ENCODE measurements around the gene AFAP1L2. TPM values are rescaled to one million over a fixed set of nuclear protein-coding genes. Genes with fewer than 3 reads are reported as not detected.

The AFAP1L2 gene
- total RNA-seq, 1 donor, result 0.18 TPM

DNA sequence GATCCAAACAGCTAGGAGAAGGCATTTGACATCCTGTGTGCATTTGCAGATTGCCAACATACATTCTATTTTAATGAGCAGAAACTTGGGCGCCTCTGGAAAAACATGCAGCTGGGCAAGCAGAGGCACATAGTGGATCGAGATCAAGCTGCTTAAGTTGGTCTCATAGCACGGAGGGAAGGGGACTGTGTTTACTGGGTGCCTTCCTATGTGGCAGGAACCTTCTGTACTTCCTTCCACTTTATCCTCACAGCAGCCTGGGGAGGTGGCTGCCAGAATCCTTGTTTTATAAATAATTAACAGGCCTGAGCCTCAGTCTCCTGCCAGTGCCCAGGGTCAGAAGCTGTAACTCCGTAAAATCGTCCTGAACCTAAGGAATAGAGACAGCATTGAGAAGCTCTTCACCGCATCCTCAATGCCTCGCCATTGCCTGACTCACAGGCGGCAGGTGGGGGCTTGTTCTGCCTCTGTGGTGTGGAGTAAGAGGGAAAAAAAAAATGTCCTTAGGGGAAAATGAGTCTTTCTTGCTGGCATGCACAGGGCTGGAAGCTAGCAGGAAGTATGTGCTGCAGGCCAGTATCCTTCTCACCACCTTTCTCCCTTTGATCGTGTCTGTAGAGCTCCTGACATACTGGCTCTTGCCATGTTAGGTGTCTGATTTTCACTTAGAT lies 159.0 kb downstream of the AFAP1L2 start:
- no peak overlapping the region for H3K4me3 ChIP-seq (ENCODE audit: low read depth, low read length)
- TF ChIP-seq, protein P1, sequence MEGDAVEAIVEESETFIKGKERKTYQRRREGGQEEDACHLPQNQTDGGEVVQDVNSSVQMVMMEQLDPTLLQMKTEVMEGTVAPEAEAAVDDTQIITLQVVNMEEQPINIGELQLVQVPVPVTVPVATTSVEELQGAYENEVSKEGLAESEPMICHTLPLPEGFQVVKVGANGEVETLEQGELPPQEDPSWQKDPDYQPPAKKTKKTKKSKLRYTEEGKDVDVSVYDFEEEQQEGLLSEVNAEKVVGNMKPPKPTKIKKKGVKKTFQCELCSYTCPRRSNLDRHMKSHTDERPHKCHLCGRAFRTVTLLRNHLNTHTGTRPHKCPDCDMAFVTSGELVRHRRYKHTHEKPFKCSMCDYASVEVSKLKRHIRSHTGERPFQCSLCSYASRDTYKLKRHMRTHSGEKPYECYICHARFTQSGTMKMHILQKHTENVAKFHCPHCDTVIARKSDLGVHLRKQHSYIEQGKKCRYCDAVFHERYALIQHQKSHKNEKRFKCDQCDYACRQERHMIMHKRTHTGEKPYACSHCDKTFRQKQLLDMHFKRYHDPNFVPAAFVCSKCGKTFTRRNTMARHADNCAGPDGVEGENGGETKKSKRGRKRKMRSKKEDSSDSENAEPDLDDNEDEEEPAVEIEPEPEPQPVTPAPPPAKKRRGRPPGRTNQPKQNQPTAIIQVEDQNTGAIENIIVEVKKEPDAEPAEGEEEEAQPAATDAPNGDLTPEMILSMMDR (IDR thresholded peaks at IDR 0.05; ENCODE audit: insufficient read depth, low read length), result no peak
- DNase-seq (ENCODE audit: low read depth), result no peak

Small RNA genes lying within 50 kb of the gene (small RNA-seq; reads per million reads assigned to genes)
- gene RN7SL384P, result not detected

Other genes with a start within 250 kb of the AFAP1L2 start
- gene CCDC186, start 230.3 kb downstream of the AFAP1L2 start, total RNA-seq (ENCODE audit: low replicate concordance), result 14.6 and 28.9 TPM in 2 replicates
- 0.25 and 0.45 TPM in 2 replicates for gene TDRD1, start 225.1 kb downstream of the AFAP1L2 start, total RNA-seq (ENCODE audit: low replicate concordance)
- 0.09 TPM in 1 of 2 replicates, not detected in the other for gene VWA2, start 165.2 kb downstream of the AFAP1L2 start, total RNA-seq (ENCODE audit: low replicate concordance)